IMR-90 (cell line): Measurements from ENCODE around the gene TACC2. TPM values are rescaled to one million over a fixed set of nuclear protein-coding genes. Genes with fewer than 3 reads are reported as not detected.

Experiments
- ATAC-seq: fragments of 200-7000 bp; cut with Tn5 transposase; 2 replicates; pipeline ENCODE4 v1.9.1; 2020; ENCODE audit warnings: low read depth, mild to moderate bottlenecking, moderate library complexity
- BruUV-seq: library from RNA; stranded (reverse); fragments of 400-500 nt; replicated peaks from 2 replicates; lab custom pipeline; 2021; lab: Mats Ljungman, UMichigan
- CTCF ChIA-PET: fragments of 300-600 bp; formaldehyde crosslinking; extraction: SDS; loops from one replicate; lab custom pipeline; 2021; ENCODE audit warnings: antibody characterized with exemption; lab: Yijun Ruan, JAX
- POLR2A ChIA-PET: fragments of 300-600 bp; sonication (Branson Sonifier 250); formaldehyde crosslinking; loops from one replicate; lab custom pipeline; 2022; ENCODE audit warnings: antibody characterized with exemption; ENCODE audit not compliant: unreplicated experiment; lab: Charles Lee
- DNase-seq: peaks from one replicate; pipeline ENCODE4 v3.0.0; 2013
- H2AFZ ChIP-seq: replicated peaks from 2 replicates; pipeline ENCODE3; 2013; ENCODE audit warnings: low read length, mild to moderate bottlenecking; ENCODE audit not compliant: poor library complexity
- H2AK5ac ChIP-seq: 2 replicates; pipeline ENCODE4 v1.6.1; 2013; ENCODE audit warnings: low read depth, low read length, inconsistent platforms
- H2AK9ac ChIP-seq: replicated peaks from 2 replicates; pipeline ENCODE3; 2013; ENCODE audit warnings: mild to moderate bottlenecking, low read depth, low read length, moderate library complexity; ENCODE audit not compliant: poor library complexity
- H2BK120ac ChIP-seq: 2 replicates; pipeline ENCODE4 v1.6.1; 2013; ENCODE audit warnings: low read depth, low read length, inconsistent platforms
- H2BK15ac ChIP-seq: 3 replicates; pipeline ENCODE4 v1.6.1; 2013; ENCODE audit warnings: low read depth, low read length, inconsistent platforms
- H2BK20ac ChIP-seq: 2 replicates; pipeline ENCODE4 v1.6.1; 2013; ENCODE audit warnings: low read depth, mild to moderate bottlenecking, inconsistent platforms, low read length, moderate library complexity
- H2BK5ac ChIP-seq: 2 replicates; pipeline ENCODE4 v1.6.1; 2013; ENCODE audit warnings: mild to moderate bottlenecking, low read depth, low read length, inconsistent platforms; ENCODE audit not compliant: poor library complexity, severe bottlenecking
- H3K14ac ChIP-seq: replicated peaks from 2 replicates; pipeline ENCODE4 v1.6.1; 2013; ENCODE audit warnings: low read depth, low read length, inconsistent platforms
- H3K18ac ChIP-seq: 2 replicates; pipeline ENCODE4 v1.6.1; 2013; ENCODE audit warnings: low read depth, low read length, control low read depth
- H3K23ac ChIP-seq: 2 replicates; pipeline ENCODE4 v1.6.1; 2013; ENCODE audit warnings: low read depth, low read length, inconsistent platforms
- H3K27ac ChIP-seq: 2 replicates; pipeline ENCODE4 v1.5.1; 2013; ENCODE audit warnings: mild to moderate bottlenecking, control low read depth, low read length; ENCODE audit not compliant: insufficient read depth
- H3K27me3 ChIP-seq: 2 replicates; pipeline ENCODE4 v1.6.1; 2013; ENCODE audit warnings: low read length; ENCODE audit not compliant: control insufficient read depth, insufficient read depth
- H3K36me3 ChIP-seq: 2 replicates; pipeline ENCODE4 v1.6.1; 2013; ENCODE audit warnings: low read length, mixed read lengths; ENCODE audit not compliant: control insufficient read depth, insufficient read depth
- H3K4ac ChIP-seq: 2 replicates; pipeline ENCODE4 v1.6.1; 2013; ENCODE audit warnings: low read depth, low read length, inconsistent platforms
- H3K4me1 ChIP-seq: 2 replicates; pipeline ENCODE4 v1.6.1; 2013; ENCODE audit warnings: low read length, mixed read lengths; ENCODE audit not compliant: control insufficient read depth, insufficient read depth
- H3K4me2 ChIP-seq: 2 replicates; pipeline ENCODE4 v1.6.1; 2013; ENCODE audit warnings: low read depth, mild to moderate bottlenecking, control low read depth, low read length, moderate library complexity
- H3K4me3 ChIP-seq: 2 replicates; pipeline ENCODE4 v1.5.1; 2013; ENCODE audit warnings: low read depth, mild to moderate bottlenecking, control low read depth, low read length, moderate library complexity; ENCODE audit not compliant: insufficient read depth
- H3K56ac ChIP-seq: 2 replicates; pipeline ENCODE4 v1.6.1; 2013; ENCODE audit warnings: low read length, inconsistent platforms; ENCODE audit not compliant: insufficient read depth; ENCODE audit errors: extremely low read depth
- H3K79me1 ChIP-seq, 2 experiments: 2 replicates each; pipeline ENCODE4 v1.6.1; 2013; ENCODE audit warnings: low read length in 2 of 2, inconsistent platforms in 1 of 2, low read depth in 1 of 2
- H3K9ac ChIP-seq: 2 replicates; pipeline ENCODE4 v1.6.1; 2013; ENCODE audit warnings: low read depth, low read length, control low read depth
- H3K9me1 ChIP-seq: 2 replicates; pipeline ENCODE4 v1.6.1; 2013; ENCODE audit warnings: low read length, inconsistent platforms; ENCODE audit not compliant: insufficient read depth
- H3K9me3 ChIP-seq: 2 replicates; pipeline ENCODE4 v1.6.1; 2013; ENCODE audit warnings: low read length; ENCODE audit not compliant: control insufficient read depth, insufficient read depth
- H4K20me1 ChIP-seq: 2 replicates; pipeline ENCODE4 v1.6.1; 2013; ENCODE audit warnings: low read length, inconsistent platforms; ENCODE audit not compliant: insufficient read depth
- H4K5ac ChIP-seq: 2 replicates; pipeline ENCODE4 v1.6.1; 2013; ENCODE audit warnings: mild to moderate bottlenecking, low read depth, low read length, control low read depth
- H4K8ac ChIP-seq, 2 experiments: 2 replicates each; pipeline ENCODE4 v1.6.1; 2013; ENCODE audit warnings: low read depth in 2 of 2, low read length in 2 of 2, control low read depth in 1 of 2, inconsistent platforms in 1 of 2
- H4K91ac ChIP-seq: 2 replicates; pipeline ENCODE4 v1.6.1; 2013; ENCODE audit warnings: low read depth, low read length, inconsistent platforms; ENCODE audit not compliant: insufficient read depth
- CEBPB ChIP-seq: IDR thresholded peaks from 2 replicates; pipeline ENCODE4 v1.6.1; 2012; ENCODE audit warnings: low read depth, low read length, improper control_type of control experiment
- RFX5 ChIP-seq: IDR thresholded peaks from 2 replicates; pipeline ENCODE4 v1.8.0; 2012; ENCODE audit warnings: low read depth, mild to moderate bottlenecking, low read length, moderate library complexity
- WGBS, 2 experiments: methylation state at CpG; one replicate each; pipeline versions ENCODE4 v1.1.5 to v1.1.7; 2013; ENCODE audit warnings: missing lambda C conversion rate in 2 of 2; ENCODE audit not compliant: insufficient read length in 1 of 2; ENCODE audit errors: extremely low coverage in 2 of 2; 5-methylcytosine and 5-hydroxymethylcytosine counted together
- dilution Hi-C: fragments of 300-500 bp; cut with HindIII; formaldehyde crosslinking; loops from one replicate; pipeline ENCODE4 v1.14.3; 2018; ENCODE audit warnings: low sequenced_read_pairs; ENCODE audit not compliant: unreplicated experiment
- in situ Hi-C: fragments of 300-500 bp; cut with MboI; formaldehyde crosslinking; loops from 3 replicates; pipeline ENCODE4 v1.14.3; 2019; ENCODE audit warnings: low sequenced_read_pairs, inconsistent platforms, mixed read lengths
- intact Hi-C: fragments of 100-400 bp; cut with micrococcal nuclease; formaldehyde crosslinking; loops from 2 replicates; pipeline ENCODE4 v1.10.0; 2022
- polyA plus RNA-seq, 3 experiments: library from polyadenylated mRNA; depleted of rRNA; stranded (reverse); fragments of >200 nt; gene quantifications; 2 replicates each; pipeline ENCODE4 v1.2.3, GENCODE V29; 2012; ENCODE audit warnings: low replicate concordance in 1 of 3
- total RNA-seq: library from RNA; depleted of rRNA; stranded (reverse); fragments of >200 nt; gene quantifications from 2 replicates; pipeline ENCODE4 v1.2.3, GENCODE V29; 2012

The TACC2 gene
- total and polyA plus RNA-seq, 2 of the 4 experiments (the other 2 are of a cell fraction), result 2.9 to 15.4 TPM

DNA sequence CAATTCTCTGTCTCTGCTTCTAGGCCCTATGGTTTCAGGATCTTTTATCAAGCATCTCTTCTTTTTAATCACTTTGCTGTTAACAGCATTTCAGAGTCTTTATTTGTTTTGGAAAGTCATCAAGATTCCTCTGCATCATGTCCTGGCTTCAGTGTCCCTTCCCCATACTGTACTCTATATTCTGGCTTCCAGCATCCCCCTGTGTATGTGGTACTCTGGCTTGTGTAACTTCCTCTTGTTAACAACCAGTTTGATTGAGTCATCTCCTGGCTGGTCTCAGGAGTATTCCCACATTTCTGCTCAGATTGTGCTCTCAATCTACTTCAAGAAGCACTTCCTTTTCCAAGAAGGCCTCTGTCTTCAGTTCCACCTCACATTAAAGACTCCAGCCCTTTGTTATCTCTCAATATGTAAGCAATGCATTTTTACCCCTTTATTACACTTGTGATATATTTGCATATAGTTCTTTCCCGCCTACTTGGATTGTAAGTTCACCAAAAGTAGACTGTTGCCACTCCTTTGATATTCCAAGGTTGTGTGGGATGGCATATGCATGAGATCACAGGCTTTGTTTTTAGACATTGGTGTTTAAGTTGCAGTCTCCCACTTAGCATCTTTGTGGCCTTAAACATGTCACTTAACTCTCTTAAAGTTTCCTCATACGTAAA is 46.1 kb upstream of the TACC2 start:
- peak; percentile 90 for TF ChIP-seq CEBPB
- no peak for TF ChIP-seq RFX5
- ChIA-PET CTCF (no interaction called here), POLR2A (no interaction called here)
- Histone ChIP-seq H3K56ac (no peak overlapping the region), H2AFZ (no peak overlapping the region), H4K8ac (peak overlapping the region; percentile 4 to 55; a peak in 2 of 4 replicates), H3K14ac (peak overlapping the region; percentile 65; the same call in 1 of the 2 replicates), H2BK20ac (peak overlapping the region; percentile 32; the same call in 1 of the 2 replicates), H3K79me1 (no peaks in the 10 kb centered on the region), H3K18ac (peak overlapping the region; percentile 64), H2BK5ac (peak overlapping the region; percentile 68), H3K4ac (peak overlapping the region; percentile 55), H3K9me3 (no peaks in the 10 kb centered on the region), H2AK9ac (no peak overlapping the region), H3K4me2 (peak overlapping the region; percentile 10; the same call in 1 of the 2 replicates), H3K27me3 (no peaks in the 10 kb centered on the region), H3K23ac (peak overlapping the region; percentile 44), H2AK5ac (peak overlapping the region; percentile 65; the same call in 1 of the 2 replicates), H4K5ac (no peak overlapping the region), H4K20me1 (no peaks in the 10 kb centered on the region), H3K4me3 (no peak overlapping the region), H3K9me1 (peaks cover 6% of the 10 kb centered on the region), H3K36me3 (no peaks in the 10 kb centered on the region), H2BK120ac (peak overlapping the region; percentile 39; the same call in 1 of the 2 replicates), H4K91ac (0 out of 2 replicates have a peak overlapping the region, but pooled peaks have one; percentile 21), H3K27ac (peak overlapping the region; percentile 49; the same call in 1 of the 2 replicates), H2BK15ac (peak overlapping the region; percentile 18; the same call in 1 of the 3 replicates), H3K9ac (no peak overlapping the region), H3K4me1 (peaks cover 5% of the 10 kb centered on the region)
- DNase-seq, result peak; percentile 94
- peak; percentile 98 for ATAC-seq
- intact Hi-C loops, result no loop called here
- WGBS, 2 experiments, result no CpG with 5 or more reads among the region's 2 CpGs
- in situ Hi-C loops, result no loop called here
- dilution Hi-C loops, result no loop called here
- BruUV-seq, result no TSS peak
